HG03565 (cell line): Measurements from ENCODE around the gene RIPK1.
"Not testable (repeated sequence)": the region's sequence is repeated elsewhere in the genome, so short reads cannot be mapped to it uniquely, and the experiment has no call there.

Experiments used
- ATAC-seq: cut with Tn5 transposase; IDR thresholded peaks from one replicate; pipeline ENCODE4 v1.9.1; 2021; ENCODE audit warnings: mild to moderate bottlenecking, moderate library complexity; ENCODE audit not compliant: unreplicated experiment

The RIPK1 gene

DNA sequence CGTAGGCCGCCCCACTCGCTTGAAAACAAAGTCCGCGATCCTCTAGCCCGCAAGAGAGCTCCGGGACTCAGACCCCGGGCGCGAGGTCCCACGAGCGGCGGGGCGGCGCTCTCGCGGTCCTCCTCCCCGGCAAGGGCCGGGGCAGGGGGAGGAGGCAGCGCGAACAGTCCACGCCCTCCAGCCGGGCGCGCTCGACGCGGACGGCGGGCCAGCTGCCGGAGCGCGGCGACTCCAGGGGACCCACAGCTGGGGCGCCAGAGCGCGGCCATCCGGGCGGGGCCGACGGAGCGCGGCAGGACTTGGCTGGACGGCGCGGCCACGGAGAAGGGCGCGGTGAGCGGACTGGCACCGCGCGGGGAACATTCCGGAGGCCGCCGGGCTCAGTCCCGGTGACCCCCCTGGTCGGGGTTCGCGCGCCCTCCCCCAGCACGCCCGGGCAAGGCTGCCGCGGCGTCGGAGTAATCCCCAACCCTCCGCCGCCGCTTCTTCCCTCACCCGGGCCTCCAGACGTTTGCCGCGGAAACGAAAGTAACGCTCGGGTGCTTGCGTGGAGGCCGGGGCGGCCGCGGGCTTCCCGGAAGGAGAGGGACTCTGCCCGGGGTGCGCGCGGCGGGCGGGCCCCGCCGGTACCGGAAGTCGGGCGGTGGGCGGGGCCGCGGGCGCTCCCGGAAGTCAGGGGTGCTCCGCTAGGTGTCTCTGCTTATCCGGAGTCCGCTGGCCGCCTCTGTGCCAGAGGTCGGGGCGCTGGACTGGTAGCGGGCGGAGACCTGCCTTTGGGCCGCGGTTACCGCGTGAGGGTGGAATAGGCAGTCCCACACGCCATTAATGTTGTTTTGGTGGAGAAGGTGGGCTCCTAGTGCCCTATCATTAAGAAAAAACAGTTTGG lies at the start of gene RIPK1:
TSS of gene RIPK1 (plus strand) at position 166 of the 886 bp plus-strand sequence. CDS start 8,330 bp downstream, outside the sequence.
- peak; percentile 67 for ATAC-seq

DNA sequence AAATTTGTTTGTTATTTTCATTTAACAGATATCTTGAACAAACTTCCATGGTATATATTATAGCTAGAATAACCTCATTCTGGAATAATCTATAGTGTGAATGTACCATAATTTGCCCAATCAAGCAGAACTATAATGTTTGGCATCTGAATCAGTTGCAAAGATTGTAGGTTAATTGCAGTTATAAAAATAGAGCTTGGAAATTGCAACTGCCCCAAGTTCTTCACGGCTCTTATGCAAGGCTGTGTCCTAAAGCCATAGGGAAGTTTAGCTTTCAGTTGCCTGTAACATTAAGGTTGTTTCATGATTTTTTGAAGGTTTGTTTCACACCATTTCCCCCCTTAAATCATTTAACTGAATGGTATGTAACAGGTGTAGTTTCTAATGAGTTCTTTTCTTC lies 49.2 kb upstream of the RIPK1 start:
- no peak for ATAC-seq

DNA sequence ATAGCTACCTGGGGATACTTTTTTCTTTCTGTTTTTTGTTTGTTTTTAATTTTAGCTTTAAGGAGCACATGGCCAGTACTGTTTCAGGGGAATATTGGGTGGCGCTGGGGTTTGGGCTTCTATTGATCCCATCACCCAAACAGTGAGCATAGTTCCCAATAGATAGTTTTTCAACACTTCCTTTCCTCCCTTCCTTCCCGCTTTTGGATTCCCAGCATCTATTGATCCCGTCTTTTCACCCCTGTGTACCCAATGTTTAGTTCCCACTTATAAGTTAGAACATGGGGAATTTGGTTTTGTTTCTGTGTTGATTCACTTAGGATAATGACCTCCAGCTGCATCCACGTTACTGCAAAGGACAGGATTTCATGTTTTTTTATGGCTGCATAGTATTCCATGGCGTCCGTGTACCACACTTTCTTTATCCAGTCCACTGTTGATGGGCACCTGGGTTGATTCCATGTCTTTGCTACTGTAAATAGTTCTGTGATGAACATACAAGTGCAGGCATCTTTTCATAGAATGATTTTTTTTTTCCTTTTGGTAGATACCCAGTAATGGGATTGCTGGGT lies 48.5 kb upstream of the RIPK1 start:
- no peak for ATAC-seq

DNA sequence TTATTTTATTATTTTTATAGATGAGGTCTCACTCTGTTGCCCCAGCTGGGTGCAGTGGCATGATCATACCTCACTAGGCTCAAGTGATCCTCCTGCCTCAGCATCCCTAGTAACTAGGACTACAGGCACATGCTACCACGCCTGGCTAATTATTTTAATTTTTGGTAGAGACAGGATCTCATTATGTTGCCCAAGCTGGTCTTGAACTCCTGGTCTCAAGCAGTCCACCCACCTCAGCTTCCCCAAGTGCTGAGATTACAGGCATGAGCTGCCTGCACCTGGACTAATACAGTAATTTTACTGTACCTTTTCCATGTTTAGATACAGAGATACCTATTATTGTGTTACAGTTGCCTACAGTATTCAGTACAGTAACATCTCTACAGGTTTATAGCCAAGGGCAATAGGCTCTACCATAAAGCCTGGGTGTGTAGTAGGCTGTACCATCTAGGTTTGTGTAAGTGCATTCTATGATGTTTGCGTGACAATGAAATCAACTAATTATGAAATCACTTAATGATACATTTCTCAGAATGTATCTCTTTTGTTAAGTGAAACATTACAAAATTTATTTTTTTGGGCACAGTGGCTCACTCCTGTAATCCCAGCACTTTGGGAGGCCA lies 47.2 kb upstream of the RIPK1 start:
- not testable (repeated sequence) for ATAC-seq

DNA sequence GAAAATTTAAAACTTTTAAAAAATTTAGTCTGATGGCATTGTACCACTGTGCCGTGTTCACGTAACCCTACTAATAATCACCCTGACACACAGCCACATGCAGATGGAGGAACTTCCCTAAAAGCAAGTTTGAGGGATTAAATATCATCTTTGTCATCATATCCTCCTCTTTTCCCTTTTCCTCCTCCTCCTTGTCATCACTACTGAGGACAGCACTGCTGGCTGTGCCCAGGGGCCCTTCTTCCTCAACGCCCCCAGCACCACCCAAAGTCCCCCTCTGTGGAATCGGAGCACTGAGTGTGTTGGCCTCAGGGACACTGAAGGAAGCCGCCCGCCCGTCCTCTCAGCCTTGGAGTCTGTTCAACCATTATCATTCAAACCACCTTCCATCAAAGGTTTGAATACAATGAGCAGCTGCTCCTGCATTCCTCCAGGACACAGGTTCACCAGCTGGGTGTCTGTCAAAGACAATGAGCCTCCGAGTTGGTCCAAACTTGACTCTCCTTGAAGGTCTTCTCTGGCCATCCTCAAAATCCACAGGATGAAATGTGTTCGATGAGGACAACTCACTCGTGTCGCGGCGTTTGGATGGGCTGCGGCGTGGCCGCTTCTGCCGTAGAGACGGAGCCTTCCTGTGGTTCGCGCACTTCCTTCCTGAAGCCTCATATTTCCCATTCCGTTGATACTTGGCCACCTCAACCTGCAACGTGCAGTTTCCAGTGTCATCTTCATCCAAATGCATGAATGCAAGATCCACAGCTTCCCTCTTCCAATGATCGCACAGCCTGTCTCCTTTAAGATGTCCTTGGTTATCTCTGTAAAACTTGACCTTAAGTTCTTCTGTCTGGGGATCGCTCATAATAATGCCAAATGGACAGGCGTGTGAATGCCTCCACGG lies 45.3 kb upstream of the RIPK1 start:
- no peak for ATAC-seq

DNA sequence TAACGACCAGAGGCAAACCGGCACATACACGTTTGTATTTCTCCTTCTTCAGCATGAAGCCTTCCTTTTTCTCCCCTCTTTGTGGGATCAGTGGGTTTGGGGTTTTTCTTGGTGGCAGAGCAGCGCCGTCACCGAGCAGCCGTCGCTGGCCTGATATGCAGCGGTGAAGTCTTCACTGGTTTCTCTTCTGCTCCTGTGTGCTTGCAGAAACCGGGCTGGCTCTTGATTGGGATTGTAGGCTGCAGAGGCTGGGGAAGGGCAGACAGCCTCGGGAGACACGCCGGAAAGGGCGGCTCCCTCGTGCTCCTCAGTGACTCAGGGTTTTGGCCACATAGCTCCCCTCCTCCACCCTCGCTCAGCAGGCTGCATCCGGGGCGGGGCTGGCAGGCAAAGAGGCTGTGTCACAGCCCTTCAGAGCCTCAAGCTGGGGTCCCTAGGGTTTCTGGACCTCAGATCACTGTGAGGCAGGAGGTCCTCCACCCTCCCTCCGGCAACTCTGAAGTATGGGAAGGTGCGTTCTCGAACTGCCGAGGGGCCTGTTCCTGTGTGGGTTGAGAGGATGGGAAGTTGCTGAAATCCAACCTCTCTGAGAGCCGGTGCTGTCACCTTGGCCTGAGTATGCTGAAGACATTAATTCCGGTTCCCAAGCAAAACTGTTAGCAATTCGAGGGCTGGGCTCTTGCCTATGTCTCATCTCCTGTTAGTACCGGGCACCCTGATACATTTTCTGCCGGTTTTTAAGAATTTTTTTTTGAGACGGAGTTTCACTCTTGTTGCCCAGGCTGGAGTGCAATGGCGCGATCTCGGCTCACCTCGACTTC lies 44.4 kb upstream of the RIPK1 start:
- peak; percentile 58 for ATAC-seq

- ATAC-seq, result peak; percentile 71
Measured at GRCh38 chr6:3026791-3027626, 41.3 kb upstream of the RIPK1 start.

- not testable (repeated sequence) for ATAC-seq
Measured at GRCh38 chr6:3028156-3028555, 40.1 kb upstream of the RIPK1 start.

DNA sequence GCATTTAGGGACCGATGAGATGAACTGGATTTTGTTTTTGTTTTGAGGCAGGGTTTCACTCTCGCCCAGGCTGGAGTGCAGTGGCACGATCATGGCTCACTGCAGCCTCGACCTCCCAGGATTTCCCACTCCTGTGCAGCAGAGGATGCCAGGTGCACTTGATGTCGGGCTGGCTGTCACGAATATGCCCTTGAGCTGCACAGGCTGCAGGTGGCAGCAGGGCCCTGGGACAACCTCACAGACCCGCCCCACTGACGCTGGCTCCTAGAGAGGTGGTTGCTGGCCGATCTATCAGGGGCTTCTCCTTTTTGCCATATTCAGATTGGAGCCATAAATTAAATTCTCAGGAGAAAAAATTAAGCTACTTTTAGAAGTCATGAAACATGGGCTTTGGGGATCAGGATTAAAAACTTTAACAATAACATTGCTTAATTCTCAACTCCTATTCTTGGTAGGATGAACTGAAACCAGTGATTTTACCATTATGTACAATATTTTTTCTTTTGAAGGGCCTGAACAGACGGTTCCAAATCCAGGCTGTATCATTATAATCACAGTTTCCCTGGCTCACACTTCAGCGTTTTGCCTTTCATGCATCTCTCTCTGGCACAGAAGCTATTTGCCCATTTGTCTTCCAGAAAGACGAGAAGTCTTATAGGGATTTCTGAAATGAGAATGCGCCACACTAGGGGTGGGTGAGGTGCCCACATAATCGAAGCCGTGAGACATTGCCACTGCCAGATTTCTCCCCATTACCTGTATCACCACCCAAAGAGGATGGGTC lies 36.2 kb upstream of the RIPK1 start:
- no peak for ATAC-seq

DNA sequence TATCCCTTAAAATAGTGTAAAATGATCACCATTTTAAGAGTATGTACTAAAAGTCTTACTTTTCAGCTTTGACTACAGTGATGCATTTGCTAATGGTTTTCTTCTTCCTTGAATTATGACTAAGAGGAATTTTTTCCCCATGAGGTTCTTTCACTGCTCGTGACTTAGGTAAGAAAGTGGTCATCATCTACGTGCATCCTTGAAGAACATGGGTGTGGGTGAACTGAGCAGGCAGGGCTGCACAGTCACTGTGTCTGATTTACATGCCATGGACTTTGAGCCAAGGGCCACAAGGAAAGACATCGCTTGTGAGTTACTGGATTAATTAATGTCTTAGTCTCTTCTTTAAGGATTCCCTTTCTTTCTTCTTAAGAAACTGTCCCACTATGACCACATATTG lies 35.3 kb upstream of the RIPK1 start:
- ATAC-seq, result no peak

DNA sequence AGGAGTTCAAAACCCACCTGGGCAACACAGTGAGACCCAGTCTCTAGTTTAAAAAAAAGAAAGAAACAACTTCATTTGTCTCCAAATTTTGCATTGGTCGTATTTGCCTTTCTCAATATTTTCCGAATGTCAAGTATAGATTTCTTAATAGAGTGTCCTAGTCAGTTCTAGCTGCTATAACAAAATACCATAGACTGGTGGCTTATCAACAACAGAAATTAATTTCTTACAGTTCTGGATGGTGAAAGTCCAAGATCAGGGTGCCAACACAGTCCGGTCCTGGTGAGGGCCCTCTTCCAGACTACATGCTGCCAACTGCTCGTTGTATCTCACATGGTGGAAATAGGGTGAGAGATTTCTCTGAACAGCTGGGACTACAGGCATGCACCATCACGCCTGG lies 34.6 kb upstream of the RIPK1 start:
- ATAC-seq, result no peak

DNA sequence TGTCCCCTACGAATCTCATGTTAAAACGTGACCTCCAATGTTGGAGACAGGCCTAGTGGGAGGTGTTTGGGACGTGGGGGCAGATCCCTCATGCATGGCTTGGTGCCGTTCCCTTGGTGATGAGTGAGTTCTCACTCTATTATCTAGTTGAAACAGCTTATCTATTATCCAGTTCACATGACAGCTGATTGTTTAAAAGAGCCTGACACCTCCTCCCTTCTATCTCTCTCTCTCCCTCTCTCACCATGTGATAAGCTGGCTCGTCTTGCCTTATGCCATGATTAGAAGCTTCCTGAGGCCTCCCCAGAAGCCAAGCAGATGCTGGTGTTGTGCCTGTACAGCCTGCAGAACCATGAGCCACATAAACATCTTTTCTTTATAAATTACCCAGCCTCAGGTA lies 32.9 kb upstream of the RIPK1 start:
- ATAC-seq, result no peak

DNA sequence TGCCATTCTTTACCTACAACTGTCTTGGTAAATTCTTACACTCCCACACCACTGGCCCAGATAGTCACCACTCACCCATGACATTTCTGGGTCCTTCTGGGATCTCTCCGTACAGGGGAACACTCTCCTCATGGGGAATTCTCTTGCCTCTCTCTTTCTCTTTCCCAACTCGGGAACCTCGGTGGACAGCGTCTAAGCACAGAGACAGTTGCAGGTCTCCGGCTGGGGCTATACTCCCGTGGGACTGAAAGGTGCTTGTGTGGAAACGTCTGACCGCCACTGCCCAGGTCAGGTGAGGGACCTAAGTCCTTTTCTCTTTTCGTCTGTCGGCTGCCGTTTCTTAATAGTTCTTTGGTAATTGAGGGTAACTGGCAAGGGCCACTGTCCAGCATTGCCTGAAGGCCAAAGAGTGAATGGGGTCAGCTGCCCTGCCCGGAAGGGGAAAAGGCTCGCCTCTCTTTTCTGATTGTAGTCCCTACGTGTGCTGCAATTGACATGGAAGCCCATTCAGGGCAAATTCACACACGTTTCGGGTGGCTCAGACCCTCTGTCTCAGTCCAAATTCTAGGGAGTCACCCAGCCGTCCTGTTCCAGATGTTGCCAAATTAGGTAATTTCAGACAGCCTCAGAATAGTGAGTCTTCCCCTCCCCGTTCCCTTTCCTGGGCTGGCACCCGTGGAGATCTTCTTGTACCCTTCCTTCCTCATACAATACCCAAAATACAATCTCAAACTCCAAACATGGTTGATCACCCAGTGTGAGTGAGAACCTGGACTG lies 31.2 kb upstream of the RIPK1 start:
- no peak for ATAC-seq

- no peak for ATAC-seq
Measured at GRCh38 chr6:3037638-3038365, 30.5 kb upstream of the RIPK1 start.

GRCh38 chr6:3039384-3039783 lies 28.9 kb upstream of the RIPK1 start:
- ATAC-seq, result no peak

- ATAC-seq, result no peak
Measured at GRCh38 chr6:3041147-3041546, 27.1 kb upstream of the RIPK1 start.

DNA sequence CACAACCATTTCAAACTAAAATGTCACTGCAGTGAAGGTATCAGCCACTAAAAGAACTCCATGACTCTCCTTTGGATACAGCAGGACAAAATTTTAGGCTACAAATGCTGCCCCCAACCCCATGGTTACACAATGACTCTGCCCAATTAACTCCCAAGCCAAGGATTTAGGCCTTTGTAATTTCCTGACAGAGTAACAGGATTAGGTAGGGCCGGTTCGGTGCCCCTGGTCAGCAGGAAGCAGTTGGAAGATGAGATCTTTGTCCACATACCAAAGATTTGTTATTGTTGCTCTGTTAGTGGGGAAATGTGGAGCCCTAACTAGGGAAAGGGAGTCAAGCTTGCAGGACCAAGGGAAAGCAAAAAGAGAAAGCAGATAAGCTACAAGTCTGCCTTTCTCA lies 26.7 kb upstream of the RIPK1 start:
- no peak for ATAC-seq
